ENCODE data around the gene OR2B6.

Gene OR2B6

DNA sequence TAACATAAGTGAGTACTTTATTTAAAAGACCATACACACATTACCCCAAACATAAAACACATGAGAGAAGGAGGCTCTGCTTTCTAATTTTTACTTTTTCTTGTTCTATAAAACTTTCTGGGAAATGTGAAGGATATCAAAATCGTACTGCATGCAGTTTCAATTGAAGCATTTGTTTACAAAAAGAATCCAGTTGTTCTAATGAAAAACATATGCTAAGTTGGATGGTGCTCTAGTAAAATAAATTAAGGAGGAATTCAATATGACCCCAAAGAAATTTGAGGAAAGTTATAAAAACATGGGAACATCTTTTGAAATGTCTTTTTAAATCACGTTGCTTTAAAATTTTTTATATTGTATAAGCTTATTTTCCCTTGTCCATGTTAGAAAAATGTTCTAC lies 37.6 kb downstream of the OR2B6 start:
- Histone ChIP-seq H3K27me3 (ENCODE audit: low read depth, low read length) (no peaks in the 10 kb centered on the region), H3K36me3 (replicated peaks; ENCODE audit: low read depth, low read length) (no peaks in the 10 kb centered on the region), H2AFZ (ENCODE audit: low read depth, low read length) (no peak overlapping the region), H3K9me3 (ENCODE audit: insufficient read depth, low read length) (no peaks in the 10 kb centered on the region), H3K4me2 (ENCODE audit: low read length) (no peak overlapping the region), H4K20me1 (ENCODE audit: insufficient read depth, low read length) (no peaks in the 10 kb centered on the region), H3K27ac (ENCODE audit: low read length) (no peak overlapping the region), H3K9ac (ENCODE audit: low read length) (no peak overlapping the region), H3K4me1 (ENCODE audit: low read length) (no peaks in the 10 kb centered on the region), H3K4me3 (ENCODE audit: low read length) (no peak overlapping the region), H3K79me2 (ENCODE audit: low read length) (no peaks in the 10 kb centered on the region)
- no peak for TF ChIP-seq EZH2phosphoT487 (IDR thresholded peaks at IDR 0.05; ENCODE audit: low read depth)
- TF ChIP-seq, protein P1, sequence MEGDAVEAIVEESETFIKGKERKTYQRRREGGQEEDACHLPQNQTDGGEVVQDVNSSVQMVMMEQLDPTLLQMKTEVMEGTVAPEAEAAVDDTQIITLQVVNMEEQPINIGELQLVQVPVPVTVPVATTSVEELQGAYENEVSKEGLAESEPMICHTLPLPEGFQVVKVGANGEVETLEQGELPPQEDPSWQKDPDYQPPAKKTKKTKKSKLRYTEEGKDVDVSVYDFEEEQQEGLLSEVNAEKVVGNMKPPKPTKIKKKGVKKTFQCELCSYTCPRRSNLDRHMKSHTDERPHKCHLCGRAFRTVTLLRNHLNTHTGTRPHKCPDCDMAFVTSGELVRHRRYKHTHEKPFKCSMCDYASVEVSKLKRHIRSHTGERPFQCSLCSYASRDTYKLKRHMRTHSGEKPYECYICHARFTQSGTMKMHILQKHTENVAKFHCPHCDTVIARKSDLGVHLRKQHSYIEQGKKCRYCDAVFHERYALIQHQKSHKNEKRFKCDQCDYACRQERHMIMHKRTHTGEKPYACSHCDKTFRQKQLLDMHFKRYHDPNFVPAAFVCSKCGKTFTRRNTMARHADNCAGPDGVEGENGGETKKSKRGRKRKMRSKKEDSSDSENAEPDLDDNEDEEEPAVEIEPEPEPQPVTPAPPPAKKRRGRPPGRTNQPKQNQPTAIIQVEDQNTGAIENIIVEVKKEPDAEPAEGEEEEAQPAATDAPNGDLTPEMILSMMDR (IDR thresholded peaks at IDR 0.05; ENCODE audit: low read depth, low read length), result no peak

DNA sequence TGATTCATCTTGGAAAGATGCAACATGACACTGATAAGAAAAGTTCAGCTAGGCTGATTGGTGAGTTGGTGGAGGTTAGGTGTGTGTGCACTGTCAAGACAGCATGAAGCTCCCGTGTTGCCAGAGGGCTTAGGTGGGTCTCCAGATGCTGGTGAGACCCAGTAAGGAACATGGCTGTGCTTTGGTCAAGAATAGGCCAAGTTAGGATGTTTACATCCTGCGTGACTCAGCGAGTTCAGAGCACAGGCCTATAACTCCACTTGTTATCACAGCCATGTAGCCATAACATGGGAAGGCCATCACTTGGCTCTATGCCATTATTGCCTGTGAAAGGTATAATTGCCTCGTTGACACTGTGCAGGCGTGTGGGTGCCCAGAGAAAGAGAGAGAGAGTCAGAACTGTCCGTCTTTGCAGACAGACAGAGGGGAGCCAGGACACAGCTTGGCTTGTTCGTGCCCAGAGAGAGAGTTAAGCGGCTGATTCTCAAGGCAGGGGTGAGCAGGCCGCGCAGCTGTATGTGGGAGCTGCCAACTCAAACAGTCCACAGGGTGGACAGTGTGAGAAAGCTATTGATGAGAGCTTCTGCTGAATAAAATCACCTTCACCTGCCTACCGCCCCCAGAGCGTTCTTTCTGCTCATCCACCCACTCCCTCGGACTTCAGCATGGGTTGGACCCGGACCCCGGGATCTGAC lies 43.5 kb downstream of the OR2B6 start:
- Histone ChIP-seq H3K79me2 (ENCODE audit: low read length) (no peaks in the 10 kb centered on the region), H2AFZ (ENCODE audit: low read depth, low read length) (no peak overlapping the region), H3K27me3 (ENCODE audit: low read depth, low read length) (no peaks in the 10 kb centered on the region), H3K4me2 (ENCODE audit: low read length) (no peak overlapping the region), H4K20me1 (ENCODE audit: insufficient read depth, low read length) (no peaks in the 10 kb centered on the region), H3K36me3 (replicated peaks; ENCODE audit: low read depth, low read length) (no peaks in the 10 kb centered on the region), H3K27ac (ENCODE audit: low read length) (no peak overlapping the region), H3K9ac (ENCODE audit: low read length) (no peak overlapping the region), H3K9me3 (ENCODE audit: insufficient read depth, low read length) (no peaks in the 10 kb centered on the region), H3K4me3 (ENCODE audit: low read length) (no peak overlapping the region), H3K4me1 (ENCODE audit: low read length) (no peaks in the 10 kb centered on the region)
- TF ChIP-seq, protein P1 (IDR thresholded peaks at IDR 0.05; ENCODE audit: low read depth, low read length), result no peak
- no peak for TF ChIP-seq EZH2phosphoT487 (IDR thresholded peaks at IDR 0.05; ENCODE audit: low read depth)

DNA sequence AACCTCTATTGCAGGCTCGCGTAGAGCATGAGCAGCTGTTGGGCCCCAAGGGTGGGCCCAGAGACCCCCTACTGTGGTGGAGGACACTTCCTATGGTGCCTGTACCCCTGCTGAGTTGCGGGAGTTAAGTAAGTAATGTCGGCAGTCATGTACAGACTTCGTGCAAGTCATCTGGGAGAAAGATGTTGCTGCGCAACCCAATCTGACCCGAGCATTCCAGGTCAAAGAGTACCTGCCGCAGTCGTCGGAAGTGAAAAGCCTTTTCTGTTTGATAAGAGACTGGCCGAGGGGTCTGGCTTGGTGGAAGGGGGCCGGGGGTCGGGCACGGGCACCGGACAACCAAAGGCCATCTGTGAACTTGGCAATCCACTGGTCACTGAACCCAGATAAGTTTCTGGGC lies 44.3 kb downstream of the OR2B6 start:
- H3K79me2 ChIP-seq (ENCODE audit: low read length), result no peaks in the 10 kb centered on the region
- no peaks in the 10 kb centered on the region for H4K20me1 ChIP-seq (ENCODE audit: insufficient read depth, low read length)
- no peaks in the 10 kb centered on the region for H3K9me3 ChIP-seq (ENCODE audit: insufficient read depth, low read length)
- no peak overlapping the region for H3K27ac ChIP-seq (ENCODE audit: low read length)
- H3K9ac ChIP-seq (ENCODE audit: low read length), result no peak overlapping the region
- H3K36me3 ChIP-seq (replicated peaks; ENCODE audit: low read depth, low read length), result no peaks in the 10 kb centered on the region
- no peak overlapping the region for H3K4me2 ChIP-seq (ENCODE audit: low read length)
- H3K27me3 ChIP-seq (ENCODE audit: low read depth, low read length), result no peaks in the 10 kb centered on the region
- TF ChIP-seq EZH2phosphoT487 (IDR thresholded peaks at IDR 0.05; ENCODE audit: low read depth), result no peak
- TF ChIP-seq, protein P1 (IDR thresholded peaks at IDR 0.05; ENCODE audit: low read depth, low read length), result no peak
- H3K4me3 ChIP-seq (ENCODE audit: low read length), result no peak overlapping the region
- H2AFZ ChIP-seq (ENCODE audit: low read depth, low read length), result no peak overlapping the region
- H3K4me1 ChIP-seq (ENCODE audit: low read length), result no peaks in the 10 kb centered on the region

DNA sequence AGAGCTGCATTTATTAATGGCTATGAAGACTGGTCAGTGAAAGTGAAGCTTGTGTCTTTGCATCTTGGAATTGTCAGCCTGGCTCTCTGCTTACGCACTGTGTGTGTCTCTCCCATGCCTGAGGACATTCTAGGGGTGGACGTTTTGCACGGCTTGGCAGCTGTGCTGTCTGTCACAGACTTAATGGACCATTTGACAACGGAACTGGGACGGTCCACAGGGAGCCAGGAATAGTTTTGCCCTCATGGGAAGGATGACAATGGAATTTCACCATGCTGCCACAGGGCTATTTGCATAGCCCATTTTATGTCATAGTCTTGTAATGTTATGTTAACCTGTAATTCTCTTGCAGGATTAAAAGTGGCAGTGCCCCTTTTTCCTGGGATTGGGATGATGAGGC lies 44.7 kb downstream of the OR2B6 start:
- H3K4me3 ChIP-seq (ENCODE audit: low read length), result no peak overlapping the region
- H2AFZ ChIP-seq (ENCODE audit: low read depth, low read length), result no peak overlapping the region
- H3K27ac ChIP-seq (ENCODE audit: low read length), result no peak overlapping the region
- H3K36me3 ChIP-seq (replicated peaks; ENCODE audit: low read depth, low read length), result no peaks in the 10 kb centered on the region
- no peak overlapping the region for H3K9ac ChIP-seq (ENCODE audit: low read length)
- no peaks in the 10 kb centered on the region for H3K4me1 ChIP-seq (ENCODE audit: low read length)
- no peak overlapping the region for H3K4me2 ChIP-seq (ENCODE audit: low read length)
- H3K9me3 ChIP-seq (ENCODE audit: insufficient read depth, low read length), result no peaks in the 10 kb centered on the region
- no peaks in the 10 kb centered on the region for H3K27me3 ChIP-seq (ENCODE audit: low read depth, low read length)
- H4K20me1 ChIP-seq (ENCODE audit: insufficient read depth, low read length), result no peaks in the 10 kb centered on the region
- TF ChIP-seq, protein P1 (IDR thresholded peaks at IDR 0.05; ENCODE audit: low read depth, low read length), result no peak
- no peak for TF ChIP-seq EZH2phosphoT487 (IDR thresholded peaks at IDR 0.05; ENCODE audit: low read depth)
- no peaks in the 10 kb centered on the region for H3K79me2 ChIP-seq (ENCODE audit: low read length)

Measured in OCI-LY3 (cell line).